ENCODE measurements around the gene MTCH1.

GRCh38 chr6:36971921-36972673, 13.9 kb downstream of the MTCH1 start:
- TF ChIP-seq IRF2 (CRISPR knock-in tag; IDR thresholded peaks at IDR 0.05) (no peak), SRSF3 (IDR thresholded peaks at IDR 0.05; ENCODE audit: insufficient read depth, low read length) (no peak), ZFX (CRISPR knock-in tag; IDR thresholded peaks at IDR 0.05) (no peak), ZBTB11 (CRISPR knock-in tag; IDR thresholded peaks at IDR 0.05) (no peak), FOXA1 (IDR thresholded peaks at IDR 0.05; ENCODE audit: borderline replicate concordance) (no peak), GABPA (tag; conservative IDR thresholded peaks at IDR 0.05; ENCODE audit: low read depth) (no peak), COPS2 (conservative IDR thresholded peaks at IDR 0.05) (no peak), E2F4 (CRISPR knock-in tag; IDR thresholded peaks at IDR 0.05; ENCODE audit: low read depth) (no peak), ZNF75A (CRISPR knock-in tag; IDR thresholded peaks at IDR 0.05) (no peak), CTCF (IDR thresholded peaks at IDR 0.05 in 2 of 3, conservative IDR thresholded peaks at IDR 0.05 in 1 of 3; ENCODE audit: insufficient read depth in 2 of 3, low read depth in 1 of 3, low read length in 3 of 3) (no peak), TRIM28 (IDR thresholded peaks at IDR 0.05) (no peak), POLR2A (conservative IDR thresholded peaks at IDR 0.05) (no peak), RCOR1 (IDR thresholded peaks at IDR 0.05; ENCODE audit: borderline replicate concordance in 1 of 2, low read depth in 2 of 2, low read length in 2 of 2) (no peak)
- TF ChIP-seq, protein P1, sequence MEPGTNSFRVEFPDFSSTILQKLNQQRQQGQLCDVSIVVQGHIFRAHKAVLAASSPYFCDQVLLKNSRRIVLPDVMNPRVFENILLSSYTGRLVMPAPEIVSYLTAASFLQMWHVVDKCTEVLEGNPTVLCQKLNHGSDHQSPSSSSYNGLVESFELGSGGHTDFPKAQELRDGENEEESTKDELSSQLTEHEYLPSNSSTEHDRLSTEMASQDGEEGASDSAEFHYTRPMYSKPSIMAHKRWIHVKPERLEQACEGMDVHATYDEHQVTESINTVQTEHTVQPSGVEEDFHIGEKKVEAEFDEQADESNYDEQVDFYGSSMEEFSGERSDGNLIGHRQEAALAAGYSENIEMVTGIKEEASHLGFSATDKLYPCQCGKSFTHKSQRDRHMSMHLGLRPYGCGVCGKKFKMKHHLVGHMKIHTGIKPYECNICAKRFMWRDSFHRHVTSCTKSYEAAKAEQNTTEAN (CRISPR knock-in tag; IDR thresholded peaks at IDR 0.05), result no peak
